Measurements from ENCODE around the gene LRIT2.

LRIT2 gene

GRCh38 chr10:84225427-84226173 lies at the start of gene LRIT2:
Gene LRIT2, minus strand, starts transcription at chr10:84225544. Its CDS starts 24 bp downstream, at chr10:84225520.
- DNase-seq (ENCODE audit: low spot score) = no peak

- DNase-seq (ENCODE audit: low spot score) = no peak
Observed at GRCh38 chr10:84270708-84271107, 45.4 kb upstream of the LRIT2 start.

DNA sequence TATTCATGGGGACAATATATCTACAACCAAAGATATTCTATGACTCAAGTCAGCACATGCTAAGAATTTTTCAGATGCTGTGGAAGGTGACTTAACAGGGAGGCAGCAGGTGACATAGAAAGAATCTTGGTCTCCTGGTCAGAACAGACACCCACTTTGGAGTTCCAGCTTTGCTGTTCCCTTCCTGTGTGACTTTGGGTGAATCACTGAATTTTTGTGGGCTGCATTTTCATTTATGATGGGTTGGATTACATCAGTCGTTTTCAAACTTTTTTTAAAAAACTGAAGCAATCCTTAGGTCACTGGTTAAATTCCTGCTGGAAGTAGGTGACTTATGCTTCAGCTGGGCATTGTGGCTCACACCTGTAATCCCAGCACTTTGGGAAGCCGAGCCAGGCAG lies 44.4 kb upstream of the LRIT2 start:
- DNase-seq (ENCODE audit: low spot score) = no peak

DNA sequence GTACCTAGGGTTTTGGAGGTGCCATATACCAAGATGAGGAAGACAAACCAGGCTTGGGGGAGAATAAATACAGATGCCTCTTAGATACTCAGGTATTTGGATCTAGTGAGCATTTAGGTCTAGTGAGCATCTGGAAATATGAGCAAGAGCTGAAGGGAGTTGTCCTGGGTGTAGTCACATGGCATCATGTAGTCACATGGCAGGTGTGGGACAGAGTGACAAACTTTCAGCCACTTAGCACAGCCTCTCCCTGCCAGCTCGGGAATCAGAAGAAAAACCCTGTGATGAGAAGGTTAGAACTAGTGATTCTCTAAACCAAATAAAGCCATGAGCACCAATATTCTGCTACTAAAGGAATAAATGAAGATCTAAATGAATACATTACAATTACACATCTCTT lies 43.8 kb upstream of the LRIT2 start:
- DNase-seq (ENCODE audit: low spot score) = no peak

DNA sequence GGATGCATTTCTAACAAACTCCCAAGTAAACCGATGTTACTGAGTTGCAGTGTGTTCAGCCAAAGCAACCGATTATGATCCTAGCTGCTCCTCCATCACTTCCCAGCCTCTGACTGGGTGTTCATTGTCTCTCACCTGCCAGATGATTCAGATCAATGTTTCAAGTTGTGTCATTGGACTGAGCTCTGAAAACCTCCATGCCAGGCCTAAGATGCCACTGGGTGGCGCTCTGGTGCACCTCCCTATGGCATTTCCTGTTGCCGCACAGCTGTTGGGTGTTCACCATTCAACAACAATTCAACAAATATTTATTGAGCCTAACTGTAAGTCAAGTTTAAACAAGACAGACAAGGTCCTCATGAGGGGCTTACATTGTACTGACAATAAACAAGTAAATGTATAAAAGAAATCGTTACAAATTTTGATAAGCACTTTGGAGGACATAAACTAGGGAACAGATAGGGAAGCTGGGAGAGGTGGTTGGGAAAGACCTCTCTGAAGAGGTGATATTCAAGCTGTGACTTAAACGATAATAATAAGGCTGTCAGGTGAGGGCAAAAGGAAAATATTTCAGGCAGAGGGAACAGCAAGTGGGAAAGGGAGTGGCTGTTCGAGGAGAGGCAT lies 42.3 kb upstream of the LRIT2 start:
- peak; percentile 43 for DNase-seq (ENCODE audit: low spot score)

- DNase-seq (ENCODE audit: low spot score) = no peak
Observed at GRCh38 chr10:84265418-84265817, 40.1 kb upstream of the LRIT2 start.

GRCh38 chr10:84264611-84265141 lies 39.3 kb upstream of the LRIT2 start:
- peak; percentile 62 for DNase-seq (ENCODE audit: low spot score)

DNA sequence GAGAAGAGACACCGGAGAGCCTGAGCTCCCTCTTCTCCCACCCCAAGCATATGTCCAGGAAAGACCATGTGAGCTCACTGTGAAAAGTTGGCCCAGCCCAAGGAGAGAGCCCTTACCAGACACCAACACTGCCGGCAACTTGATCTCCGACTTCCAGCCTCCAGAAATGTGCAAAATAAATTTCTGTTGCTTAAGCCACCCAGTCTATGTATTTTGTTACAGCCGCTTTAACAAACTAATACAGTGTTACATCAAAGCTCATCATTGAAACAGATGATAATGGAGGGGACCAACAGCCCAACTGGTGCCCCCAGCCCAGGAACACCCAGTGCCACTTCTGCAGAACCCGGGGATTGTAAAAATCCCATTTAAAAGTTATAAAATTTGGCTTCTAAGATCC lies 38.4 kb upstream of the LRIT2 start:
- no peak for DNase-seq (ENCODE audit: low spot score)

GRCh38 chr10:84262190-84262956 lies 37.0 kb upstream of the LRIT2 start:
- DNase-seq (ENCODE audit: low spot score) = no peak

DNA sequence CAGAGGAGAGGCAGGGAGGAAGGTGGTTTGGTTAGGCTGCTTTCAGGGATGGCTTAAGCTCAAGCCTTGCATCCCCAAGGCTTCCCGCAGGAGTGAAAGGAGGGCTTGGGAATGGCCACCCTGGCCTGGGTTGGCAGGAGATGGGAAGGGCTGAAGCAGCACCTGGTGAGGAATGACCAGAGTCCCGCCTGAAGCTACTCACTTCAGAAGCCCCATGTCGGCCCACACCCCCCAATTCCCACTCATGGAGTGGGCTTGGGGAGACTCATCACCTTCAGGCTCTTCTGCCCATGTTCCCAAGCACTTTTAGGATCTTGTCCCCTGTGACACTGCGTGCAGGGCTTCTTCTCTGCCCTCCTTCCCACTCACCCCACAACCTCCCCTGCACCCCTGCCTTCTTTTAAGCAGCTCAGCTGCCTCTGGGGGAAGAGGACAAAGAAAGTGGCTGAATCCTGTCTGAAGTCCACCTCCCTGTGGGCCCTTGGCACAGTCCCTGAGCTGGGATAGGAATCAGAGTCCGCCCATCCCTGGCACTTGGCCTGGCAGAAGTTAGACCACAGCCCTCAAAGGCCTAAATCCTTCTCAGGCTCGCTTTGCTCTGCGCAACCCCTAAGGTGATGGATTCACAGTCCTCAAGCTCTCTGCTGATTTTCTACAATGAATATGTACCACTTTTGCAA lies 36.0 kb upstream of the LRIT2 start:
- DNase-seq (ENCODE audit: low spot score) = no peak

GRCh38 chr10:84258034-84258695 lies 32.8 kb upstream of the LRIT2 start:
- DNase-seq (ENCODE audit: low spot score) = no peak

- no peak for DNase-seq (ENCODE audit: low spot score)
Observed at GRCh38 chr10:84257343-84258020, 32.1 kb upstream of the LRIT2 start.

DNA sequence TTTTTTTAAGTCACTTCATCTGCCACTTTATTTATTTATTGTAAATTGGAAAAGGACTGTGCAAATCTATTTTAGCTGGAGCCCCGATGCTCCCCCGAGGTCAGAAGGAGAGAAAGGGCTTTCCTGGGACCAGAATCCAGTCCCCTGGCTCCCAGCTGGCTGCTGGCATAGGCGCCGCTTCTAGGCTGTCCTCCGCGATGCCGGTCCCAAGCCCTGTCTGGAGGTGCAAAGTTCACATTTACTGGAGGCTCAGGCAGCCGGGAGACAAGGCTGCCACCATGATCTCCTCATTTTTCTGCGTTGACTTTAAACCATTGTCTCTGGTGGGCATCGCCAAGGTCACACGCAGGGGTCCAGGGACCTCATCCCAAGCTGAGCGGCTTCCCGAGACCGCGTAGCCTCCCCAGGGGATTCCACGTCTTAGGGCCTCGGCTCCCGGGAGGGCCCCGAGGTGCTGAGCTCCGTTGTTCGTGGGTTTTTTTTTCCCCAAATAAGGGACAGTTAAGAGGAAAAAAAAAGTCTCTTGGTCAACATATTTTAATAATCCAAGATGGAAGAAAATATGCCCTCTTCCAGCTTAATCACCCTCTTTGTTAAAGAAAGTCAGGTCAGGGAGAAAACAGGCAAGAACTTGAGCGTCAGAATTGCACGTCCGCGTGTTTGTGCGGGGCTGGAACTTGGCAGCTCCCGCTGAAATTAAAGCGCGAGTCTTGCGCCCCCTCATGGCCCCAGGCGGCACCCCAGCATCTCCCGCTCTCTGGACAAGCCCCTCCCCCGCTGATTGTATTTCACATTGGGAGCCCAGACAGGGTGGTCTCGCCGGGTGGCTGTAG lies 31.4 kb upstream of the LRIT2 start:
- no peak for DNase-seq (ENCODE audit: low spot score)

DNA sequence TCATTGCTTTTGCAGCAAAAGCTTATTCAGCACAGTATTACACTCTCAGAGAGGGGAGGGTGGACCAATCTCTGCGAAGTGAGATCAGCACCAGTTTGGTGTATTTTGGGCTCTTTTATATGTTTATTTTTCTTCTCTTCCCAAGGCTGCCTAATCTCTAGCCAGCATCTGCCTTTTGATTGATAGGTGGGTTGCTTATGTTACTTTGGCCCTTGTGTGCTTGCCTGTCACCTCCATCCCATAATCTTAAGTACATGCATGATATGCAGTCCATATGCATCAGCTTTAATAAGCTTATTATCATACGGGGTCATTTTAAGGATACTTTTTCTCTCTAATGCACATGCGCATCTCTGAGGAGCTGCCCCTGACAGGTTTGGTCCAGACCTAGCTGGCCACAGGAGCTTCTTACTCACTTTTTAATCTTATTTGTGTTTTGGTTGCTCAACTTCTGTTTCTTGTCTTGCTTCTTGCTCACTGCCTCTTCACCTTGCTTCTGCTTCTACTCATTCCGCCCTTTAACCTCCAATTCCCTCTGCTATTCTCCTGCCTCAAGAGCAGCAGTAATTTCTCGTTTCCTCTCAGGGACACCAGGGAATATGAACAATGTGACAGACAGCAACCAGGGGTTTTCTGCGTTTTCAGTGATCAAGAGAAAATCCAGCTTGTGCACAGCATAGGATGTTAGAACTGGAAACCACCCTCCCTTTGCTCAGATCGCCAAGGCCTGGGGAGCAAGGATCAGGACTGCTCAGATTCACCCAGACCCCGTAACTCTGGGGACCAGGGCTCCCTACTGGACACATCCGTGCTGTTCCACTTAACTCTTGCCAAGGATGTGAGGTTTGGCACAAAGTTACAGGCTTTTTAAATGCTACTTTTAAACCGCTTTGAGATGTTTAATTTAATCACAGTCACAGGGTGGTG lies 29.5 kb upstream of the LRIT2 start:
- DNase-seq (ENCODE audit: low spot score) = no peak

DNA sequence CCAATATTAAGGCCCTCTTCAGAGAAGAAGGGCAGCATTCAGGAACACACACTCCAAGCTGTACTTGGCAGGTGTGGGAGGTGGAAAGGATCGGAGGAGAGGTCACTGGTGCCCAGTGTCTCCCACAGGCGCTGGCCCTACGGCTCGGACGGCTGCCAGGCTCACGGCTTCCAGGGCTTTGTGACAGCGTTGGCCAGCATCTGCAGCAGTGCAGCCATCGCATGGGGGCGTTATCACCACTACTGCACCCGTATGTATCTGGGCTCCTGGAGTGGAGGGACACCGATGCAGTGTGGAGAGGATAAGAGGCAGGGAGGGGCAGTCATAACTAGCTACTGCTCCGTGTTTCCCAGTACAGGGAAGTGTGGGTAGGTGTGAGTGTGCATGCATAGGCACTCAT lies 23.4 kb upstream of the LRIT2 start:
- DNase-seq (ENCODE audit: low spot score) = no peak

- DNase-seq (ENCODE audit: low spot score) = no peak
Observed at GRCh38 chr10:84247496-84247895, 22.2 kb upstream of the LRIT2 start.

DNA sequence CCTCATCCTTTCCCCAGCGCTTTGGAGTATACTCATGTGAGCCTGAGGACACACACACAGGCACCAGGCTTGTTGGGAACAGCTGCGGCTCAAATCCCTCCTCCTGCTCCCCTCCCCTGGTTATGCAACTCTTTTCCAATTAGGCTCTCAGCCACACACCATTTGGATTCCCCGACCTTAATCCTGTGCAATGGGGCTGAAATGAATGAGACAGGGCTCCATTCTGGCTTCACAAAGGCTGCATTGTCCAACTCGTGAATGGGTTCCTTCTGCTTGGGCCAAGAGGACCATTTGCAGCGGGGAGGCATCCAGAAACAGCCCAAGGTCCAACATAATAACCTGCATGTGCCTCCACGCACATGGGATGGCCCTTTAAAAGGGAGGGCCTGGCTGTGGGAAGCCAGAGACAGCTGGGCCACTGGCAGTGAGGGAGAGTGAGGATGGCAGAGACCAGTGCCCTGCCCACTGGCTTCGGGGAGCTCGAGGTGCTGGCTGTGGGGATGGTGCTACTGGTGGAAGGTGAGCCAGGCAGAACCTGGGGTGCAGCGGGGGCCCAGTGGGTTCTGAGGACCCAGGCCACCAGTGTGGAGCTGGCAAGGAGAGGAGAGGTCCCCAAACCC lies 19.4 kb upstream of the LRIT2 start, which contains the start of gene RGR:
Gene RGR, plus strand, starts transcription at position 403 of the 620 bp plus-strand sequence. Its CDS starts 38 bp downstream, at position 441.
- peak; percentile 84 for DNase-seq (ENCODE audit: low spot score)

DNA sequence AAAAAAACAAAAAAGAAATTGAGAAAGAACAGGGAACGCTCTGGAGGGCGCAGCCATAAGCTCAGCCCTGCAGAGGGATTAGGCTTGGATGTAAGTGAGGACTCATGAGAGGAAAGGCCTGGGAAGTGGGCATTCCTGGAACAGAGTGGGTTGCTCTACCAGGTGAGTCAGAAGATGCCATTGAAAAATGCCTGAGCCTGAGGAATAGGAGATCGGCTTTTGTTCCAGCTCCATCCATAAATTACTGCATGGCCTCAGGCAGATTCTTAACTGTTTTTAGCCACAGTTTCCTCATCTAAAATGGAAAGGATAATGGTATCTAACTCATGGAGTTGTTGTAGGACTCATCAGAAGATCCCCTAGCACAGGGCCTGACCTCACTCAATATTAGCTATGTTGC lies 18.4 kb upstream of the LRIT2 start:
- no peak for DNase-seq (ENCODE audit: low spot score)
